Transverse colon (tissue), 4 donors: Measurements from ENCODE around the gene MCC. TPM values are rescaled to one million over a fixed set of nuclear protein-coding genes. Genes with fewer than 3 reads are reported as not detected.

Experiments used
- DNase-seq: peaks from one replicate; pipeline ENCODE4 v3.0.0-alpha.2; 2019
- H3K27ac ChIP-seq, 4 donors: fragments of 200-600 bp; sonication (generic); 2 replicates each; pipeline ENCODE4 v1.5.1; 2016 to 2018; ENCODE audit warnings: inconsistent platforms in 4 of 4
- H3K27me3 ChIP-seq: fragments of 200-600 bp; sonication (generic); 2 replicates; pipeline ENCODE4 v1.5.1; 2017; ENCODE audit warnings: inconsistent platforms
- H3K36me3 ChIP-seq, 4 donors: fragments of 200-600 bp; sonication (generic); 2 replicates each; pipeline ENCODE4 v1.5.1; 2017 to 2019; ENCODE audit warnings: inconsistent platforms in 4 of 4
- H3K4me1 ChIP-seq, 4 donors: fragments of 200-600 bp; sonication (generic); 2 replicates each; pipeline ENCODE4 v1.5.1; 2017 to 2020; ENCODE audit warnings: inconsistent platforms in 4 of 4
- H3K4me3 ChIP-seq, 4 donors: fragments of 200-600 bp; sonication (generic); 1 replicate in 1 of 4; 2 replicates in 3 of 4; pipeline versions ENCODE4 v1.5.1 to v1.6.1; 2017 to 2019; ENCODE audit warnings: inconsistent platforms in 4 of 4
- H3K9me3 ChIP-seq, 2 donors: fragments of 200-600 bp; sonication (generic); 2 replicates each; pipeline ENCODE4 v1.5.1; 2017 to 2019; ENCODE audit warnings: inconsistent platforms in 2 of 2
- EP300 ChIP-seq: sonication (generic); formaldehyde crosslinking; IDR thresholded peaks from one replicate; pipeline ENCODE4 v1.6.1; 2017; ENCODE audit warnings: antibody characterized with exemption, low read depth
- POLR2A ChIP-seq: fragments of 450-650 bp; IDR thresholded peaks from one replicate; pipeline ENCODE4 v1.6.1; 2016; ENCODE audit warnings: antibody characterized with exemption, mild to moderate bottlenecking, moderate library complexity
- POLR2AphosphoS5 ChIP-seq, 3 donors: sonication (generic); formaldehyde crosslinking; IDR thresholded peaks; one replicate each; pipeline ENCODE4 v1.6.1; 2016; ENCODE audit warnings: antibody characterized with exemption in 3 of 3
- WGBS, 2 donors: methylation state at CpG; one replicate each; pipeline ENCODE4 v1.1.5; 2018; ENCODE audit warnings: low coverage in 1 of 2; 5-methylcytosine and 5-hydroxymethylcytosine counted together
- in situ Hi-C, 4 donors: fragments of 200-750 bp; cut with MboI; loops; one replicate each; pipeline versions ENCODE4 v1.15.0 to v1.15.1; 2017; ENCODE audit warnings: low sequenced_read_pairs in 3 of 4, low pct_ligation_motif_present in 1 of 4, low pct_unique_long_range_greater_than_20kb in 1 of 4
- intact Hi-C: fragments of 100-400 bp; cut with DNase I; formaldehyde crosslinking; loops from one replicate; pipeline ENCODE4 v1.15.1; 2023; ENCODE audit warnings: low total_unique reads
- total RNA-seq, 4 donors: library from RNA; depleted of rRNA; stranded (reverse); fragments of >200 nt; gene quantifications; one replicate each; pipeline ENCODE4 v1.1.0, GENCODE V29; 2016
- TF ChIP-seq, protein P1 (sequence below), 5 experiments: fragments of 200-600 bp in 3 of 5; fragments of 450-650 bp in 2 of 5; sonication (generic) in 3 of 5; IDR thresholded peaks; 1 replicate in 2 of 5; 2 replicates in 3 of 5; pipeline ENCODE4 v1.5.1; 2016 to 2017; ENCODE audit warnings: antibody characterized with exemption in 5 of 5, inconsistent platforms in 3 of 5, mild to moderate bottlenecking in 2 of 5, moderate library complexity in 1 of 5

Gene MCC
- total RNA-seq, 4 donors from 2014 or later, result 2.6 to 28.4 (median 16.4) TPM

- Histone ChIP-seq H3K36me3 (no peaks in the 10 kb centered on the region), H3K4me1 (no peaks in the 10 kb centered on the region), H3K9me3 (no peaks in the 10 kb centered on the region), H3K4me3 (no peak overlapping the region), H3K27ac (no peak overlapping the region), H3K27me3 (no peaks in the 10 kb centered on the region)
- intact Hi-C loops (no loop called here), in situ Hi-C loops (no loop called here)
- DNase-seq, result no peak
- 53 to 71% methylated on average over 3 of the region's 3 CpGs for WGBS, 2 donors
- TF ChIP-seq, protein P1, sequence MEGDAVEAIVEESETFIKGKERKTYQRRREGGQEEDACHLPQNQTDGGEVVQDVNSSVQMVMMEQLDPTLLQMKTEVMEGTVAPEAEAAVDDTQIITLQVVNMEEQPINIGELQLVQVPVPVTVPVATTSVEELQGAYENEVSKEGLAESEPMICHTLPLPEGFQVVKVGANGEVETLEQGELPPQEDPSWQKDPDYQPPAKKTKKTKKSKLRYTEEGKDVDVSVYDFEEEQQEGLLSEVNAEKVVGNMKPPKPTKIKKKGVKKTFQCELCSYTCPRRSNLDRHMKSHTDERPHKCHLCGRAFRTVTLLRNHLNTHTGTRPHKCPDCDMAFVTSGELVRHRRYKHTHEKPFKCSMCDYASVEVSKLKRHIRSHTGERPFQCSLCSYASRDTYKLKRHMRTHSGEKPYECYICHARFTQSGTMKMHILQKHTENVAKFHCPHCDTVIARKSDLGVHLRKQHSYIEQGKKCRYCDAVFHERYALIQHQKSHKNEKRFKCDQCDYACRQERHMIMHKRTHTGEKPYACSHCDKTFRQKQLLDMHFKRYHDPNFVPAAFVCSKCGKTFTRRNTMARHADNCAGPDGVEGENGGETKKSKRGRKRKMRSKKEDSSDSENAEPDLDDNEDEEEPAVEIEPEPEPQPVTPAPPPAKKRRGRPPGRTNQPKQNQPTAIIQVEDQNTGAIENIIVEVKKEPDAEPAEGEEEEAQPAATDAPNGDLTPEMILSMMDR (IDR thresholded peaks at IDR 0.05), result no peak
- TF ChIP-seq POLR2A (no peak), EP300 (no peak)
Measured at GRCh38 chr5:113338628-113339027, 149.6 kb downstream of the MCC start.

DNA sequence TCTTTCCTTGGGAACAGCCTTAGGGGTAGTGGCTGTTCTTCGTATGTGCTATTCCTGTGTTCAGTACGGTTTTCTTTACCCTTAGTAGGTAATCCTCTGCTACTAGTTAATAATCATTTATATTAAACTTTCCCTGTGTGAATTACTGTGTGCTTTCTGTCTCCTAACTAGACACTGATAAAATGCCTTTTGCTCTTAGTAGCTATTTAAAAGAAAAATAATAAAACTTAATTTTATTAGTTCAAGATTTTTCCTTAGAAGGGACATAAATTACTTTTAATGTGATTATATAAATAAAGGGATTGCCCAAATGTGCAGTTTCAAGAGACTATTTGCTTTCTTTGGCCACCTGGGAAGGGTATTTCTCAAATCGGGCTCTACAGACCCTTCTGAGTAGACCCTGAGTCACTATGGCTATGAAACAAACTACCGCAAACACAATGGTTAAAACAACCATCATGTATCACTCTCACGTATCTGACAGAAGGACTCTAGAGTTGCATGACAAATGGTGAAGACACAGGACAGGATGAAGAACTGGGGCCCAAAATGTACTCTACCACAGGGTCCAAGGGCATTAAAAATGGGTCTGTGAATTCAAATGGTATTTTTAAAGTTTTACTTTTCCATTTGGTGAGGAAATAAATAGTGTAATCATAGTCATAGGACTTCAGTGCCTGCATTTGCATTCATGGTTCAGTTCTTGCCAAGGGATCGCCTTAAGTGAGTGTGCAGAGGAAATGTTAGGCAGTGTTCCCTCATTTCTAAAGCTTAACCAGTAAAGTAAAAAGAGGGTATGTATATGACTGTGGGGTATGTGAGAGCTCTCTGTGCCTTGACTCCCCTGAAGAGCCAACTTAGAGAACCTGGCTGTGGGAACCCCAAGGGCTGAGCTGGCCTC lies 150.5 kb downstream of the MCC start:
- intact Hi-C loops, result no loop called here
- DNase-seq, result no peak
- no peaks in the 10 kb centered on the region for H3K9me3 ChIP-seq
- no peaks in the 10 kb centered on the region for H3K27me3 ChIP-seq
- no peak overlapping the region for H3K4me3 ChIP-seq
- no peak overlapping the region for H3K27ac ChIP-seq
- in situ Hi-C loops, result no loop called here
- H3K4me1 ChIP-seq, result no peaks in the 10 kb centered on the region
- no peak for TF ChIP-seq POLR2A
- TF ChIP-seq EP300, result no peak
- TF ChIP-seq POLR2AphosphoS5 (IDR thresholded peaks at IDR 0.05), result no peak
- TF ChIP-seq, protein P1 (IDR thresholded peaks at IDR 0.05), result no peak
- WGBS, 2 donors, result 80 to 83% methylated on average over 5 to 6 of the region's 6 CpGs
- H3K36me3 ChIP-seq, result no peaks in the 10 kb centered on the region

GRCh38 chr5:113336975-113337374 lies 151.3 kb downstream of the MCC start:
- no peak overlapping the region for H3K27ac ChIP-seq
- DNase-seq, result no peak
- no peaks in the 10 kb centered on the region for H3K36me3 ChIP-seq
- no peaks in the 10 kb centered on the region for H3K4me1 ChIP-seq
- WGBS, 2 donors, result 46% methylated on average over 4 of the region's 4 CpGs; no CpG with 5 or more reads in 1 of the 2 donors
- H3K27me3 ChIP-seq, result no peaks in the 10 kb centered on the region
- intact Hi-C loops, result no loop called here
- H3K4me3 ChIP-seq, result no peak overlapping the region
- H3K9me3 ChIP-seq, result no peaks in the 10 kb centered on the region
- in situ Hi-C loops, result no loop called here
- TF ChIP-seq, protein P1 (IDR thresholded peaks at IDR 0.05), result no peak
- TF ChIP-seq POLR2A (no peak), EP300 (no peak), POLR2AphosphoS5 (IDR thresholded peaks at IDR 0.05) (no peak)

GRCh38 chr5:113333411-113333810 lies 154.8 kb downstream of the MCC start:
- TF ChIP-seq POLR2AphosphoS5 (IDR thresholded peaks at IDR 0.05) (no peak), POLR2A (no peak), EP300 (no peak)
- TF ChIP-seq, protein P1 (IDR thresholded peaks at IDR 0.05), result no peak
- no peak for DNase-seq
- Histone ChIP-seq H3K36me3 (no peaks in the 10 kb centered on the region), H3K27ac (no peak overlapping the region), H3K9me3 (no peaks in the 10 kb centered on the region), H3K4me3 (no peak overlapping the region), H3K27me3 (no peaks in the 10 kb centered on the region), H3K4me1 (peaks cover 0 to 9% (median 0%) of the 10 kb centered on the region in 4 donors)
- intact Hi-C loops, result no loop called here
- in situ Hi-C loops, result no loop called here
- WGBS, 2 donors, result 88 to 95% methylated on average over 1 of the region's 1 CpG
